Amniotic epithelial cell (primary cell): Measurements from ENCODE around the gene APCDD1L.
"Not testable (repeated sequence)": the region's sequence is repeated elsewhere in the genome, so short reads cannot be mapped to it uniquely, and the experiment has no call there.

ENCODE experiments used
- DNase-seq: peaks from one replicate; pipeline ENCODE4 v3.0.0-alpha.2; 2010; ENCODE audit warnings: low read depth

Gene APCDD1L

GRCh38 chr20:58414786-58415185 lies 100.4 kb downstream of the APCDD1L start:
- DNase-seq: not testable (repeated sequence)

- not testable (repeated sequence) for DNase-seq
Observed at GRCh38 chr20:58414216-58414615, 101.0 kb downstream of the APCDD1L start.
